Endometrium (tissue), 2 donors: Measurements from ENCODE around the gene ZNF316.
"Not testable (repeated sequence)": the region's sequence is repeated elsewhere in the genome, so short reads cannot be mapped to it uniquely, and the experiment has no call there.

Experiments
- FAIRE-seq: peaks from 2 replicates; lab custom pipeline; 2012; peaks lifted over from hg19 to GRCh38; lab: Jason Lieb, UNC
- donor health status: control.
- donor health status: control.

ZNF316 gene

GRCh38 chr7:6647080-6647479 is 10.0 kb downstream of the ZNF316 start:
- no peak for FAIRE-seq

GRCh38 chr7:6647541-6647940 is 10.4 kb downstream of the ZNF316 start:
- FAIRE-seq = no peak

GRCh38 chr7:6648066-6648814 is 11.1 kb downstream of the ZNF316 start:
- FAIRE-seq = no peak

- FAIRE-seq = no peak
Observed at GRCh38 chr7:6648815-6649104, 11.6 kb downstream of the ZNF316 start.

GRCh38 chr7:6649241-6649961 is 12.3 kb downstream of the ZNF316 start:
- no peak for FAIRE-seq

- FAIRE-seq = no peak
Observed at GRCh38 chr7:6650086-6650485, 13.0 kb downstream of the ZNF316 start.

GRCh38 chr7:6650521-6651011 is 13.4 kb downstream of the ZNF316 start:
- FAIRE-seq = no peak

GRCh38 chr7:6651851-6652445 is 14.8 kb downstream of the ZNF316 start:
- FAIRE-seq = no peak

- FAIRE-seq = no peak
Observed at GRCh38 chr7:6652446-6653011, 15.4 kb downstream of the ZNF316 start.

- no peak for FAIRE-seq
Observed at GRCh38 chr7:6653071-6654003, 16.2 kb downstream of the ZNF316 start.

- no peak for FAIRE-seq
Observed at GRCh38 chr7:6654113-6654841, 17.2 kb downstream of the ZNF316 start.

- FAIRE-seq = no peak
Observed at GRCh38 chr7:6654842-6655610, 17.9 kb downstream of the ZNF316 start.

- FAIRE-seq = no peak
Observed at GRCh38 chr7:6655636-6656385, 18.7 kb downstream of the ZNF316 start.

- FAIRE-seq = no peak
Observed at GRCh38 chr7:6656413-6656812, 19.3 kb downstream of the ZNF316 start.

GRCh38 chr7:6658618-6659345 is 21.7 kb downstream of the ZNF316 start:
- no peak for FAIRE-seq

GRCh38 chr7:6670851-6671250 is 33.7 kb downstream of the ZNF316 start:
- FAIRE-seq = not testable (repeated sequence)

GRCh38 chr7:6675807-6676405 is 38.8 kb downstream of the ZNF316 start:
- no peak for FAIRE-seq

- FAIRE-seq = no peak
Observed at GRCh38 chr7:6680146-6680545, 43.0 kb downstream of the ZNF316 start.
